Right atrium auricular region (tissue), 2 donors: ENCODE results near the gene SCAMP2. TPM values are rescaled to one million over a fixed set of nuclear protein-coding genes. Genes with fewer than 3 reads are reported as not detected.

Experiments used
- DNase-seq: peaks from one replicate; pipeline ENCODE4 v3.0.0-alpha.2; 2019; ENCODE audit warnings: low spot score
- H3K27ac ChIP-seq, 2 donors: fragments of 200-600 bp; sonication (generic); 1 replicate in 1 of 2; 2 replicates in 1 of 2; pipeline ENCODE4 v1.5.1; 2016 to 2019
- H3K27me3 ChIP-seq, 2 donors: fragments of 200-600 bp; sonication (generic); one replicate each; pipeline versions ENCODE4 v1.5.1 to v1.6.0; 2017 to 2019
- H3K36me3 ChIP-seq: fragments of 200-600 bp; sonication (generic); one replicate; pipeline ENCODE4 v1.5.1; 2016
- H3K4me1 ChIP-seq, 2 donors: fragments of 200-600 bp; sonication (generic); one replicate each; pipeline versions ENCODE4 v1.5.1 to v1.6.0; 2017 to 2019
- H3K4me3 ChIP-seq, 2 donors: fragments of 200-600 bp; sonication (generic); 1 replicate in 1 of 2; 2 replicates in 1 of 2; pipeline ENCODE4 v1.5.1; 2017 to 2019; ENCODE audit warnings: mild to moderate bottlenecking in 1 of 2, moderate library complexity in 1 of 2
- H3K9me3 ChIP-seq, 2 donors: fragments of 200-600 bp; sonication (generic); one replicate each; pipeline ENCODE4 v1.5.1; 2019
- total RNA-seq, 2 donors: library from RNA; depleted of rRNA; stranded (reverse); fragments of >200 nt; gene quantifications; one replicate each; pipeline ENCODE4 v1.1.0, GENCODE V29; 2016
- TF ChIP-seq, protein P1 (sequence below), 2 donors: fragments of 200-600 bp; sonication (generic); IDR thresholded peaks; one replicate each; pipeline ENCODE4 v1.5.1; 2019; ENCODE audit warnings: antibody characterized with exemption in 2 of 2

SCAMP2 gene
- total RNA-seq, 2 donors from 2014 or later = 72.3 to 80.9 TPM

DNA sequence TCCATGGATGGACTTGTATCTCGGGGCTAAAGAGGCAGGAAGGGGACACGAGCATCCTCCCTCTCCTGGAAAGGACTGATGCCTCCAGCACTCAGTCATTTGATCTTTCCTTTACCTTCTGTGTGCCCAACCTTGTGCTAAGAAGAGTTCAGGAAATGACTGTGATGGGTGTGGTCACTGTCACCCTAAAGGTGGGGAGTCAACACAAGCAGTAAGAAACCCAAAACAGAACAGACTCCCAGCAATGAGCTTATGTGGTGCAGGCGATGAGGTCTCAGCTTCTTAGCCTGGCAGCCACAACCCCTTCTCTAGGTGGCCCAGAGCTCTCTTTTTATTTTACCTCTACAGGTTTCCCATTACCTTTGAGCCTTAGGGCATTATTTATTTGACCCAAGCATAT lies 20.5 kb upstream of the SCAMP2 start:
- no peak overlapping the region for H3K27ac ChIP-seq
- no peaks in the 10 kb centered on the region for H3K27me3 ChIP-seq
- H3K4me1 ChIP-seq = peaks cover 0 to 43% of the 10 kb centered on the region in 2 donors
- no peak overlapping the region for H3K4me3 ChIP-seq
- H3K36me3 ChIP-seq = peaks cover 15% of the 10 kb centered on the region
- no peak for DNase-seq
- H3K9me3 ChIP-seq = no peaks in the 10 kb centered on the region
- TF ChIP-seq, protein P1, sequence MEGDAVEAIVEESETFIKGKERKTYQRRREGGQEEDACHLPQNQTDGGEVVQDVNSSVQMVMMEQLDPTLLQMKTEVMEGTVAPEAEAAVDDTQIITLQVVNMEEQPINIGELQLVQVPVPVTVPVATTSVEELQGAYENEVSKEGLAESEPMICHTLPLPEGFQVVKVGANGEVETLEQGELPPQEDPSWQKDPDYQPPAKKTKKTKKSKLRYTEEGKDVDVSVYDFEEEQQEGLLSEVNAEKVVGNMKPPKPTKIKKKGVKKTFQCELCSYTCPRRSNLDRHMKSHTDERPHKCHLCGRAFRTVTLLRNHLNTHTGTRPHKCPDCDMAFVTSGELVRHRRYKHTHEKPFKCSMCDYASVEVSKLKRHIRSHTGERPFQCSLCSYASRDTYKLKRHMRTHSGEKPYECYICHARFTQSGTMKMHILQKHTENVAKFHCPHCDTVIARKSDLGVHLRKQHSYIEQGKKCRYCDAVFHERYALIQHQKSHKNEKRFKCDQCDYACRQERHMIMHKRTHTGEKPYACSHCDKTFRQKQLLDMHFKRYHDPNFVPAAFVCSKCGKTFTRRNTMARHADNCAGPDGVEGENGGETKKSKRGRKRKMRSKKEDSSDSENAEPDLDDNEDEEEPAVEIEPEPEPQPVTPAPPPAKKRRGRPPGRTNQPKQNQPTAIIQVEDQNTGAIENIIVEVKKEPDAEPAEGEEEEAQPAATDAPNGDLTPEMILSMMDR (IDR thresholded peaks at IDR 0.05) = no peak

DNA sequence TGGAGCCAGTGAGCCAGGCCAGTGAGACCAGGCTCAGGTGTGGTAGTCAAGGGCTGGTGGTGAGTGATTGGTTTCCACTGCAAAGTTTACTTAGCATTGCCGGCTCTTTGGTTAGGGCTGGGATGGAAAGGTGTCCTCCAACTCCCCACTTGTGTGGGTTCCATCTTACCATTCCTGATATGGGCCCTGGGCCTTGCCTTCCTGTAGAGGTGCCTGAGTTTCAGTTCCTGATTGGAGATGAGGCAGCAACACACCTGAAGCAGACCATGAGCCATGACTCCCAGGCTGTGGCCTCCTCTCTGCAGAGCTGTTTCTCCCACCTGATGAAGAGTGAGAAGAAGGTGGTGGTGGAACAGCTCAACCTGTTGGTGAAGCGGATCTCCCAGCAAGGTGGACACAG lies 19.8 kb upstream of the SCAMP2 start:
- peak overlapping the region in 1 of 2 donors; percentile 18 for H3K27ac ChIP-seq
- H3K27me3 ChIP-seq = no peaks in the 10 kb centered on the region
- H3K9me3 ChIP-seq = no peaks in the 10 kb centered on the region
- TF ChIP-seq, protein P1 (IDR thresholded peaks at IDR 0.05) = no peak
- peaks cover 0 to 42% of the 10 kb centered on the region in 2 donors for H3K4me1 ChIP-seq
- no peak for DNase-seq
- peaks cover 15% of the 10 kb centered on the region for H3K36me3 ChIP-seq
- H3K4me3 ChIP-seq = no peak overlapping the region

DNA sequence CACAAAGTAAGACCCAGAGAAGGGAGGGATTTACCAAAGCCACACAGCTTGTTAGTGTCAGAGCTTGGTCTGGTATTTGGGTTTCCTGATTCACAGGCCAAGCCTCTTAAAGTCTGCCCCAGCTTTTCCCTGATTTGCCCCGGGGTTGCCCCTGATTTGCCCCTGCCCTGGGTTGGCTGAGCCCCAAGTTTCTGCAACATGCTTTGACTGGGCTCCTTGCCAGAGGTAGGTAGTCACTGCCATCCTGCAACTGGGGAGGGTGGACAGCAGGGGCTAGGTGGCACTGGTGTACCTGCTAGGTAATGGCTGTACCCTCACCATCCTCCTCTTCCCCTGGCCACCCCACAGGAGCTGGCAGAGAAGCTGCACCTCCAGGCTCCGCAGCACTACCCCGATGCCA lies 19.1 kb upstream of the SCAMP2 start:
- Histone ChIP-seq H3K9me3 (no peaks in the 10 kb centered on the region), H3K4me3 (no peak overlapping the region), H3K27me3 (no peaks in the 10 kb centered on the region), H3K36me3 (peaks cover 15% of the 10 kb centered on the region), H3K4me1 (peaks cover 0 to 36% of the 10 kb centered on the region in 2 donors), H3K27ac (peak overlapping the region in 1 of 2 donors; percentile 18)
- DNase-seq = no peak
- TF ChIP-seq, protein P1 (IDR thresholded peaks at IDR 0.05) = no peak

DNA sequence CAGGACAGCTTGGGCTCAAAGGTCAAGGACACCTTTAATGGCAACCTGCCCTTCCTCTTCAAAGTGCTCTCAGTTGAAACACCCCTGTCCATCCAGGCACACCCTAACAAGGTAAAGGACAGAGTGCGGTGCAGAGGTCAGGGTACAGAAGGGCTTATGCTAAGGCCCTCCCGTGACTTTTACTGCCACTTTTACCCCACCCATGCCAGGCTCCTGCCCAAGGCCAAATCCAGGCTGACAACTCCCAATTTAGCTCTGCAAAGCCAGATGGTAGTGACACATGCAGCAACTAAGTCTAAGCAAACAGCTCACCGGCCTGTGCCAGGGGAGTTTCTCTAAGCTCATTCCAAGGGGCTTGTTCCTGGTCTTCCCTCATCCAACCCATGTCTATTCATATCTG lies 18.3 kb upstream of the SCAMP2 start:
- TF ChIP-seq, protein P1 (IDR thresholded peaks at IDR 0.05) = no peak
- DNase-seq = no peak
- peaks cover 0 to 30% of the 10 kb centered on the region in 2 donors for H3K4me1 ChIP-seq
- peak overlapping the region; percentile 85 to 91 for H3K27ac ChIP-seq
- peaks cover 15% of the 10 kb centered on the region for H3K36me3 ChIP-seq
- H3K4me3 ChIP-seq = no peak overlapping the region
- no peaks in the 10 kb centered on the region for H3K9me3 ChIP-seq
- no peaks in the 10 kb centered on the region for H3K27me3 ChIP-seq

DNA sequence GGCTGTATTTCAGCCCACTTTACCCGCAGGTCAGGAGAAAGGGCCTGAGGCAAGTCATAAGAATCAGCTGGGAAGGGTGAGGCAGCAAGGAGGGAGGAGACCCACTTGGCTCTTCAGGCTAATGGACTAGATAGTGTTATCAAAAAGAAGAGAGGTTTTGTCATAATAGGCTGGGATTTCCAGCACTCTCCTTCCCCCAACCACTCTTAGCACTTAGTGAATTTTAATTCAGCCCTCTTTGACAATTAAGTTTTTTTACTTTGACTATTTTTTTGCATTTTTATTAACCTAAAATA lies 17.4 kb upstream of the SCAMP2 start:
- Histone ChIP-seq H3K9me3 (no peaks in the 10 kb centered on the region), H3K27ac (peak overlapping the region; percentile 85 to 91), H3K36me3 (peaks cover 15% of the 10 kb centered on the region), H3K4me3 (peak overlapping the region; percentile 83 to 88), H3K27me3 (no peaks in the 10 kb centered on the region), H3K4me1 (peaks cover 0 to 30% of the 10 kb centered on the region in 2 donors)
- TF ChIP-seq, protein P1 (IDR thresholded peaks at IDR 0.05) = no peak
- no peak for DNase-seq

DNA sequence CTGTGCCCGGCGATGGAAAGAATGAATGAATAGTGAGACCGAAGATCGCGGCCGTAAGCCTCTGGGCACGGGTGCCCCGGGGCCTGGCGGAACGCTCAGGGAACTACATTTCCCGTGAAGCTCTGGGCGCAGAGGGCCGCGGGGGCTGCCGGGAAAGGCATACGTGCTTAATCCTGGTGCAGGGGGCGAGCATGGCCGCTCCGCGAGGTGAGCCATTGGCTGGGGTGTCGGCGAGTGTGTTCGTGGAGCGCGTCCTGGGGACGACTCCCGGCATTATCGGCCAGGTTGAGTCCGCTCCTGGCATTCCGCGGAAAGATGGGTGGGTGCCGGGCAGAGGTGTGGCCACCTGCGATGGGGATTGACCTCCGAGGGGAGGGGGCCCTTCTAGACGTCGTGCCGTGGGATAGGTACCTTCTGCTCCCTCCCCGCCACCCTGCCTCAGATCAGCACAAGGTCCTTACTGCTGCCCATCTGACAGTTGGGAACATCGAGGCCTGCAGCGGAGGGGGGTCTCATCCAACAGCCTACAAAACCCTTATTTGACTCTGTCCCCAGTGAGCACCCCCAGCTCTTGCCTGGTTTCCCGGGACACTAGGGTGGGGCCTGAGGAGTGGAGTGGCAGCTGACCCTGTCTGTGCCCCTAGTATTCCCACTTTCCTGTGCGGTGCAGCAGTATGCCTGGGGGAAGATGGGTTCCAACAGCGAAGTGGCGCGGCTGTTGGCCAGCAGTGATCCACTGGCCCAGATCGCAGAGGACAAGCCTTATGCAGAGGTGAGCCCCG lies 16.9 kb upstream of the SCAMP2 start, which contains the start of gene MPI:
Gene MPI (plus strand): TSS at position 160 of the 782 bp plus-strand sequence. CDS start 32 bp downstream, at position 192.
- H3K27me3 ChIP-seq = no peaks in the 10 kb centered on the region
- TF ChIP-seq, protein P1 (IDR thresholded peaks at IDR 0.05) = peak in 1 of 2 donors; percentile 45
- DNase-seq = peak; percentile 89
- no peaks in the 10 kb centered on the region for H3K9me3 ChIP-seq
- peak within 1 kb of the TSS; percentile 85 to 91 for H3K27ac ChIP-seq
- peaks cover 0 to 30% of the 10 kb centered on the region in 2 donors for H3K4me1 ChIP-seq
- H3K36me3 ChIP-seq = peaks cover 15% of the 10 kb centered on the region
- peak within 1 kb of the TSS; percentile 83 to 88 for H3K4me3 ChIP-seq
